ENCODE data around the gene ADRA2C.

ADRA2C gene

DNA sequence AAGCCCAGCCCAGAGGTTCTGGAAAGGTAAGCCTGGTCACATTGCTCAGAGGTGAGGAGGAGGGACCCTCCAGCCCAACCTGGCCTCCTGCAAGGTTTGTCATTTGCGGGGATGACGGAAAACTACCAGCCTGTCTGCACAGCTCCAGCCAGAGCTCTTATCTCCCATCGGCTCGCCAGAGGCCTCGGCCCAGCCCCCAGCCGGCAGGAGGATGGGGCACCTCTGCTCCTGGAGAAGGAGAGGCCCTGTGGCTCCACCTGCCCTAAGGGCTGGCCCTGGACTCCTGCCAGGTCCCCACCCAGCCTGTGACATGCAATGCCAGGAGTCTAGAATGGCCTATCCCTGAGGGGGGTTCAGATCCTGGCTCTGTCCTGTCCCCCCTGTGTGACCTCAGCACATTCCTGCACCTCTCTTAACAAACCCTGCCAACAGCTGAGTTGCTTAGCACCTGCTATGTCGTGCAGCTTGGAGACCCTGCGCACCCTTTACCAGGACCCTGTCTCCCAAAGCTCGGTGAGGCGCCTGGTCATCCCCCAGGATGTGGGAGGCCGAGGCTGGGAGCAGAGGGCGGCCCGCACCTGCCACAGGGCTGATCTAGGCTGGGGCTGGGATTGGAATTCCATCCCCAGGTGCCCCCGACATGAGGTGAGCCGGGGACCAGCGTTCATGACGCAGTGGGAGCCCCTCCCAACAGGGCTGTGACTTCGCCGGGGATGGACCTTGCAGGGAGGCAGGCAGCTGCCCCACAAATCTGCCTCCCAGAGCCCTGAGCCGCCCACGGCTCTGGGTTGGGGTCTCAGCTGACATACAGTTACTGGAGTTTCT lies 14.4 kb downstream of the ADRA2C start:
- DNase-seq, result no peak

DNA sequence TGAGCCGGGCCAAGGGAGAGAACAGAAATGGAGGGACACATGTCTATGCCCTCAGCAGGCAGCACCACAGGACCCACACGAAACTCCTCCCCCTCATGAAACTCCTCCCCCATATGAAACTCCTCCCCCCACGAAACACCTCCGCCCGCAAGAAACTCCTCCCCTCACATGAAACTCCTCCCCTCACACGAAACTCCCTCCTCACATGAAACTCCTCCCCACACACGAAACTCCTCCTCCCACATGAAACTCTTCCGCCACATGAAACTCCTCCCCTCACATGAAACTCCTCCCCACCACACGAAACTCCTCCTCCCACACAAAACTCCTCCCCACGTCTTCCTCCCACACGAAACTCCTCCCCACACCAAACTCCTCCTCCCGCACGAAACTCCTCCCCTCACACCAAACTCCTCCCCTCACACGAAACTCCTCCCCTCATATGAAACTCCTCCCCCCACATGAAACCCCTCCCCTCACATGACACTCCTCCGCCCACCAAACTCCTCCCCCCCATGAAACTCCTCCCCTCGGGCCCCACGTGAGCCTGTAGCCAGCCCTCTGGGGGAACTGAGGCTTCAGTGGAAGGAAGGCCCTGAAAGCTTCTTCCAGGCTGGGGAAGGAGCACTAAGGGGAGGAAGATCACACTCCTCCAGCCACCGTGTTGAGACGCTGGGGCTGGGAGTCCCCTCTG lies 15.2 kb downstream of the ADRA2C start:
- no peak for DNase-seq

DNA sequence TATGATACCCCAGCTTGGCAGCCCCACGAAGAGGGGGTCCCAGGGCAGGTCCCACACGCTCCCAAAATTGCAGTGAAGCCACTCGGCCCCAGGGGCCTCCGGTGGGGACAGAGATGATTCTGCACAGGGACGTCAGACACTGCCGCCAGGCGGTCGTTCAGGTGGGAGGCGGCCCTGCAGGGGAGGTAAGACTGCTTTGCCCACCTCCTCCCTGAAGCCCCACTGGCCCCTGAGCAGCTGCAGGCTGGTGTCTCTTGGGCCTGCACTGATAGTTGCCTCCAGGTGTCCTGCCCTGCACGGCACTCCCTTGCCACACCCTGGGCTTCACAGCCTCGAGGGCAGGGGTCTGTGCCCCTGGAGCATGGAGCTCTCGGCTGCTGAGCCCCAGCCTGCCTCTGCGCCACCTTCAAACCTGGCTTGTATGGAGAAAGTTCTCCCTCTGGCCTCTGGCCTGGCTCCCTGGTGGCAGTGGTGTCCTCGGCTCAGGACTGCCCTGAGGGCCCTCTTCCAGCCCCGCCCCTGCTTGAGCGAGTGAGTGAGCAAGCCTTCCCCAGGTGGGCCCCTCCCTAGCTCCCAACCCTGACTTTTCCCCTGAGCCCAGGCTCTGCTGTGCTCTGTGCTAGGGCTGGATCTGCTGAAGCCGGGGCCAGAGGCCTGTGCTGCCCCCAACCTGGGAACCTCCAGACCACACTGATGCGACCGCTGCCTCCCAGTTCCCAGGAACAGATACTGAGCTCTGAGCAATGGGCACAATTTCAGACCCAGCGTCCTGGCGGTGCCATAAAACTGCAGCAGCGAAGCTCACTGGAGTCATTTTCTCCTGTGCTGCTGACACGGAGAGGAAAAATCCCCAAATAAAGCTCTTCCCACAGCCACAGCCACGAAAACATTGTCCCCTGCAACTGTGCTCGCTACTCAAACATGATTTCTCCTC lies 16.1 kb downstream of the ADRA2C start:
- no peak for DNase-seq

GRCh38 chr4:3783693-3784306 lies 17.6 kb downstream of the ADRA2C start:
- no peak for DNase-seq

DNA sequence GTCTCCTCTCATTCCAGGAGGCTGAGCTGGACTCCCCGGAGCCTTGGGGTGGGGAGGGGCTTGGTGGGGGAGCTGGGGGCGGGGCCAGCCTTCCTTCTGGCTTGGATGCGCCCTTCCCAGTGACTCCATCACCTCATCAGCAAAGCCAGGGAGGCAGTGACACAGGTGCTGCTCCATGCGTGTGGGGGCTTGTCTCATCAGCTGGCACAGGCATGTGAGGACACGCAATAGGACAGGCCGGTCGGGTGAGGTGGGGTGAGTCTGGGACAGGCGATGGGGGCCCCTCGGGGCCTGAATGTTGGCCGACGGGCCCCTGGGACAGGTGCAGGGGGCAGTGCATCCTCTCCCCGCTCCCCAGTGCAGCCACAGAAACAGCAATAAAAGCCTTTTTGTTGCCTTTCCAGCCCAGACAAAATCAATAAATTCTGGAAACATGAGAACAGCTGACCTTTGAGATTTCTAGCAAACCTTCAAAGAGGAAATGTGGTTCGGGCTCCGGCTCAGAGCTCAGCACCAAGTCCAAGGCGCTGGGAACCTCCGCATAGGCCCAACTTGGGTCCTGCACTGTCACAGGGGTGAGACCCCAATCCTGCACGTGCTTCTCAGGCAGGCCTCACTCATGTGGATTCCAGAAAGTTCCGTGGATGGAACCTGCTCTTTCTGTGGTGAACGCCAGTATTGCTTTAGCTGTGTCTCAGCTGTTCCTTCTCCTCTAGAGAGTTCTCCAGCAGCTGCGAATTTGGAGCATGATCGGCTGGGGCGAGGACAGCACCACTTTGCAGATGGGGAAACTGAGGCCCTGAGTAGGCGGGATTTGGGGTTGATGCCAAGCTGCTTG lies 18.5 kb downstream of the ADRA2C start:
- DNase-seq, result no peak

DNA sequence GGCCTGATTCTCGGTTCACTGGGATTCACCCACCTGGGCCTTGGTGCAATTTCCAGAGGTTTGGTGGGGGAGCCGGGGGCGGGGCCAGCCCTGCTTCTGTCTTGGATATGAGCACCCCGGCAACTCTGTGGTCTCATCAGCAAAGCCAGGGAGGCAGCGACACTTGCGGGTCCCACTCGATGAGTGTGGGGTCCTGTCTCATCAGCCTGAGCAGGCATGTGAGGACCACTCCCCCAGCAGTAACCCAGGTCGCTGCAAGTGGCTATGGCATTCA lies 19.0 kb downstream of the ADRA2C start:
- DNase-seq, result no peak

- DNase-seq, result no peak
Observed at GRCh38 chr4:3786196-3786869, 20.1 kb downstream of the ADRA2C start.

GRCh38 chr4:3787489-3788365 lies 21.5 kb downstream of the ADRA2C start:
- no peak for DNase-seq

DNA sequence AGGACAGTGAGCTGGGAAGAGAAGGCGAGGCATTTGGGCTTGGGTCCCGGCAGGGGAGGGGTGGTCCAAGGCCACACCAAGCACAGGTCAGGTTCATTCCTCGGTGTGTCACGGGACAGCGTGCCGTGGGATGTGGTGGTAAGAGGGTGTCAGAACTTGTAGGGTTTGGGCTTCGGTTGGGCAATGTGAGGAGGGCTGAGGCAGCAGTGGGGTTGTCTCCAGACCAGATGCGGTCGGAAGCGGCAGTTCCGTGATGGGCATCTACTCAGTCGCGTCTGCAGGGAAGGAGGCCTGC lies 22.1 kb downstream of the ADRA2C start:
- no peak for DNase-seq

DNA sequence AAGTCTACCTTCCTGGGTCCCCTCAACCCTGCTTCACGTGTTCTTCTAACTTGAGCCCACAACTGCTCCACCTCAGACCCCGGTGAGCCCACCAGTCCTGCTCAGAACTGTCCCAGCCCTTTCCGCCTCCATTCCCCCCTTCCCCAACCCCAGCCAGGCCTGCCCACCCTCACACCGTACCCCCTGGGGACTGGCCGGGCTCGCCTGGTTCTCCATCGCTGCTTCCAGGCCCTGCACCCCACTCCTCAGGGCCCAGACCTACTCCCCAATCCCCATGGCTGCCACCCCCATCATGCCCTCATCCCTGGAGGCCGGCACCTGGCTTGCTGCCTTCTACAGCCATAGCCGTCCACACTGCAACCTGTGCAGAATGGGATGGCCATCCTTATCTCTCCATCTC lies 23.4 kb downstream of the ADRA2C start:
- no peak for DNase-seq

- DNase-seq, result no peak
Observed at GRCh38 chr4:3790006-3790561, 23.9 kb downstream of the ADRA2C start.

DNA sequence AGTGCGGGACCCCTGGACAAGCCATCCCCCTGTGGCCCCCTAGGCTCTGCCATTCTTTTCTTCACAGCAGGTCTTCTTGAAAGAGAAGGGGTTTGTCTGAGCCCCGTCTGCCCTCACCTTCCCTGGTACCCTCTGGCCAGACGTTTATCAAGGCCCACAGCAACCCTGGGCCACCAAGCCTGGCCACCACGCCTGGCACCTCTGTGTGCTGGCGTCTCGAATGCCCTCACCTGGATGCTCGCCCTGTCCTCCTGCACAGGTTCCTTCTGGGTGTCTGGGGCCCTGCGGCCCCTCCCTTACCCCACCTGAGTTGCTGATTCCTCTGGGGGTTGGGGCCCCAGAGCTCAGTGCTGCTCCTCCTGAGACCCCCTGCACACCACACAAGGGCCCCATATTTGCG lies 25.1 kb downstream of the ADRA2C start:
- no peak for DNase-seq

GRCh38 chr4:3791910-3792542 lies 25.8 kb downstream of the ADRA2C start:
- peak; percentile 5 for DNase-seq

DNA sequence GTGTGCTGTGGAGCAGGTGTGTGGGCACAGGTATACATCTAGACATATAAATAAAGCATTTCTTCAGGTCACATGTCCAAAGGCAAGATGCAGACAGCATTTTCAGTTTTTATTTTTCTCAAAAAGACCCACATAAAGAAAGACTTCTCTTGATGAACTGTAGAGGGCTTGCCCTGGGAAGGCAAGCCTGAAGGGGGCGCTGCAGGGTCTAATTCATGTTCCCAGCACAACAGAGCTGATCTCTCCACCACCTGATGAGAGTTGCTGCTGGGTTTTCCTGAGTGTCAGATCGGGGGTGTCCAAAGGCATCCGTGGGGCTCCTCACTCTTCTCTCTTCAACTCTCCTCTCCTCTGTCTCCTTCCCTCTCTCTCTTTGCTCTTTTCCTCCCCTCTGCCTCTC lies 26.6 kb downstream of the ADRA2C start:
- no peak for DNase-seq

GRCh38 chr4:3793545-3793944 lies 27.4 kb downstream of the ADRA2C start:
- no peak for DNase-seq

GRCh38 chr4:3796960-3797359 lies 30.8 kb downstream of the ADRA2C start:
- no peak for DNase-seq

- DNase-seq, result no peak
Observed at GRCh38 chr4:3797831-3798790, 31.9 kb downstream of the ADRA2C start.

DNA sequence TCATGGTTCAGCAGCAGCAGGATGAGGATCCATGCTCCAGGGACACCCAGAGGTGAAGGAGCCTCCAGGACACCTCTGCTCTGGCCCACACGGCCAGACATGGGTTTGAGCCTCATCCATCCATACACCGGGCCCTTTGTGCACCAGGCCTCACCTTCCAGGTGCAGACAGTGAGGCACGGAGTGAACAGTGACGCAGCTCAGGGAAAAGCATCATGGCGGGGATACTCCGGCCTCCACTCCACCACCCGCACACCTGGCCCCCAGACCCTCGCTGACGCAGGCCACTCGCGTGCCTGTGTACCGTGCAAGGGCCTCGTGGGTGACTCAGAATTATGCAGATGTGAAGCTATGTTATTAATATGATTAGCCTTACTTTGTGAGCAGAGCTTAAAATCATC lies 33.3 kb downstream of the ADRA2C start:
- no peak for DNase-seq

- no peak for DNase-seq
Observed at GRCh38 chr4:3800351-3800750, 34.2 kb downstream of the ADRA2C start.
